Muscle of back (tissue), 11 donors: ENCODE measurements around the gene DOCK10. TPM values are rescaled to one million over a fixed set of nuclear protein-coding genes. Genes with fewer than 3 reads are reported as not detected.

Experiments used
- DNase-seq, 3 donors: peaks; one replicate each; pipeline versions ENCODE4 v3.0.0 to v3.0.0-alpha.2; 2013
- polyA plus RNA-seq, 10 donors: library from polyadenylated mRNA; unstranded; fragments of 120-200 nt; gene quantifications; one replicate each; pipeline ENCODE4 v1.2.1, GENCODE V29; 2013; ENCODE audit not compliant: insufficient read length in 10 of 10

The DOCK10 gene
- polyA plus RNA-seq, 10 donors: 13.7 to 22.8 (median 19.6) TPM

DNA sequence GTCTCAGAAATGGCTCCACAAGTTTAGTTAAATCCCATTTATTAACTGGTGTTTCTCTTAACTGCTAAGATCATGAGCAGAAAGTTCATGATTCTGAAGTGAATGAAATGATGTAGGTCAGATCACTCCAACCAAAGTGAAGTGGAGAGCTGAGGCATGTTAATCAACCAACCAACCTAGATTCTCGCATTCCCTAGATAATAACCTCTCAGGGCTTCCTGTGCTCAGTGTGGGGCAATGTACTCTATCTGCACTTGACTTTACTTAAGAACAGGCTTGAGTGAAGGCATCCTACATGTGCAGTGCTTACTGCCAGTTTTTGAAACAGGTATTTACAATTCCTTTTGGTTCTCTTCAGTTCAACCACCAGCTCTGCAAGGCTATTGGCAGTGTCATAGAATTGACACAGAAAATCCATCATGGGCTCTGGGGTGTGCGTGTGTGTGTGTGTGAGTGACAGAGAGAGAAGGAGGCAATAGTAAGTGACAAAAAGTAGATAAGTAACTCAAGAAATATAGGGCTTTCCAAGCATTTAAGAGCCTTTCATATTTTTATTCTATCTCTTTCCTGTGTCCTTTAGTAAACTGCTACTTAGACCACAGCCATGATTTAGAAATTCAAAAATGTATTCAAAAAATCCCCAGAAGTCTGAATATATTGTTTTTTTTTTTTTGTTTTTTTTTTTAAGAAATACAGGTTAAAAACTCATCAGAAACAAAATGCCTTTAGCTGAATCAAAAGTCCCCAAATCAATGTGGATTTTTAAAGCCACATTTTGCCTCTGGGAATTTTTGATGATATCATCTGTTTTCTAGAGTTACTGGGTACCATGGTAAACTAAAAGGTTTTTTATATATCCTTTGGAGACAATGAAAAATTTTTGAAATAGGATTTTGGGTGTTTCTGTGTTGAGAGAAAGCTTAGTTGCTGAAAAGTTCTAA, 28.6 kb downstream of the DOCK10 start:
- DNase-seq: no peak

DNA sequence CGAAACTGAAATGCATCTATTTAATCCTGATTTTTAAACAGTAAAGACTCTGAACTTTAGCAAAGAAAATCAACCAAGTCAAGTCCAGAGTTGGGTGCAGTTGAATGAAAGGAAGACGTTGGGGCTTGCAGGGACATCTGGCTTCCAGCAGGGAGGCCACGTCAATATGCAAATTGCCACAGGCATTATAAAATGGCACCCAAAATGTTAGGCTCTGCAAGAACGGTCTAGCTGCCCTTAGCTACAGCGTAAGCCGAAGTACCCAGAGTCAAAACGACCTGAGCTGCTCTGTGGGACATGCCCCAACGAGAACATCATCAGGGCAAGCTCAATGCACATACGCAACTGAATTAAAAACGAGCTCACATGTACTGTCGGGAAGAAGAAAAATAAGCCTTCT, 30.7 kb downstream of the DOCK10 start:
- DNase-seq: no peak

- peak in 1 of 3 donors; percentile 62 for DNase-seq
Observed at GRCh38 chr2:225010804-225011203, 31.5 kb downstream of the DOCK10 start.

DNA sequence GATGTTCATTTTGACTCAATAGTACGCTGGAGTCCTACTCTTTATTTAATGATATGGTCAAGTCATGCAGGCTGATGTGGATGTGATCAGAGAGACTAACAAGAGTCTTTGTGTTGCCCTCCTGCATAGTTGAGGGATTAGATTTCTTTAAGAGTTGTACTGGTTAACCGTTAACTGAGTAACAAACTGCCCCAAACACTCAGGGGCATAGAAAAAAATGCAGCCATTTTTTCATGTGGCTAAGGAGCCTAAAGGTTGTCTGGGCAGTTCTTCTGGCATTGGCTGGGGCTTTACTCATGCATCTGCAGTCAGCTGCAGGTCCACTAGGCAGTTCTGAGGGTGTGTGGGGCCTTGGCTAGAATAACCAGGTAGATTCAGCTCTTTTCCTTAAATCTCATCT, 32.5 kb downstream of the DOCK10 start:
- no peak for DNase-seq

DNA sequence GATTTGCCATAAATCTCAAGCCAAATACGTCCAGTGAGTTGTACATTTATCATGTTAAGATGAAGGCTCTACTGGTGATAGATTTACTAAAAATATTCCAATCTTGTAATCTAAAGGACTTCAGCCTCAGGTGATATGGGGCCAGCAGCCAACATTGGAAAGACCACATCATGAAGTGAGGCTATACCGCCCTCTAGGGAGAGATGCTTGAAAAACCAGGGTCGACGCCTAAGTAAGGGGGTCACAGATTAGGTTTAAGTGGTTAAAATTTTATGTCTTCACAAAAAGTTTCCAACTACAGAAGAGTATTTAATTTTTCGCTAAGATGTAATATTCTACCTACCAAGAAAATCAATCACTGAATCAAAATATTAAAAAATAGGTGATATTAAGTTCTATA, 33.3 kb downstream of the DOCK10 start:
- no peak for DNase-seq

DNA sequence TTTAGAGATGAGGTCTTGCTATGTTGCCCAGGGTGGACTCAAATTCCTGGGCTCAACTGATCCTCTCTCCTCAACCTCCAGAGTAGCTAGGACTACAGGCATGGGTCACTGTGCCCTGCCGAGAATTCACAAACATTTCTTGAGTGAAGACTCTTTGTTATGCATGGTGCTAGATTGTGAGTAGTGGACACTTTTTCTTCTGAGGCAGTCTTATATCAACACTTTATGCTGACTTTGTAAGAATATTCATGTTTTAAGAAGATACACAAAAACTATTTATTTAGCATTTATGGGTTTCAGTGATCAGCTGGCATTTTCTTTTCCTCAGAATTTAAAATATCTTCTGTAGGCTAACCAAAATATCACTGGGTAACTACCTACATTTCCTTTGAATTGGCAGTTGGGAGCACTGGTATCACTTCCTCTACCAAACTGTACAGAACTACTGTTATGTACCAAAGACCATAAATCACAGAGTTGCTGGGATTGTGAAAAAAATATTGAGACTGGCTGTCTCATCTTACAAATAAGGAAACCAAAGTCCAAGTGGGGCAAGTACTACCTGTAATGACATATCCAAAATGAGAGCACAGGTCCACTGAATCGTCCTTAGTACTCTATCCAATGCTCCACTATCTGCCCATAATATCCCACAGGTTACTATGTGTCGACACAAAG, 34.0 kb downstream of the DOCK10 start:
- no peak for DNase-seq

- DNase-seq: no peak
Observed at GRCh38 chr2:225006730-225007129, 35.5 kb downstream of the DOCK10 start.

- DNase-seq: peak in 1 of 3 donors; percentile 33
Observed at GRCh38 chr2:225004597-225004996, 37.7 kb downstream of the DOCK10 start.

DNA sequence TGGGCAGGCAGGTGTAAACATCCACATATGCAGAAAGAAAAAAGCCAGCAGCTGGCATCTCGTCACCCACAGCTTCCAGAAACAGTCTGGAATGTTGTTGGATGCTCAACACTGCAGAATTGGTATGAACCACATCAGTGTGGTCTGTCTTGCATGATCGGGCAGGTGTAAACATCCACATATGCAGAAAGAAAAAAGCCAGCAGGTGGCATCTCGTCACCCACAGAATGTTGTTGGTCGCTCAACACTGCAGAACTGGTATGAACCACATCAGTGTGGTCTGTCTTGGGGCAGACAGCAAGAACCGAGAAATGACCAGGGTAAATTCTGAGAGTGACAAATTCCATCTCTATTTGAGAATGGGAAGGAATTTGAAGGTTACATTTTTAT, 39.6 kb downstream of the DOCK10 start:
- DNase-seq: no peak

- DNase-seq: peak; percentile 57 to 75 (median 63)
Observed at GRCh38 chr2:225002039-225002655, 40.1 kb downstream of the DOCK10 start.

DNA sequence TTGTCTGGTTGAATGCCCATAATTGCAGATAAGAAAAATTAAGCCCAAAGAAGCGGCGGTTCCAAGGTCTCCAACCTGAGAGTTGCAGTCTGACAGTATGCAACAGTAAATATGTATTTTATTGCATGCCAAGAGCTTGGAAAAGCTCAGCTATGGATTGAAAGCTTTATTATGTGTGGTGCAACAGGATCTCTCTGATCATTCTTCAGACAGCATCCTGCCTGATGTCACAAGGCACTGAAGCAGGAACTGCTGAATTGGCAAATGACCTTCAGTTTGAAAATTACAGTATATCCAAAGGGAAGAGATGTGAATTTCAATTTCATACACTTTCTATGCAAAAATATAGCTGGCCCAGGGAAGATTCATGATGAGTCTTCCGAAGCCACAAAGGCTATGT, 42.5 kb downstream of the DOCK10 start:
- peak in 1 of 3 donors; percentile 51 for DNase-seq

DNA sequence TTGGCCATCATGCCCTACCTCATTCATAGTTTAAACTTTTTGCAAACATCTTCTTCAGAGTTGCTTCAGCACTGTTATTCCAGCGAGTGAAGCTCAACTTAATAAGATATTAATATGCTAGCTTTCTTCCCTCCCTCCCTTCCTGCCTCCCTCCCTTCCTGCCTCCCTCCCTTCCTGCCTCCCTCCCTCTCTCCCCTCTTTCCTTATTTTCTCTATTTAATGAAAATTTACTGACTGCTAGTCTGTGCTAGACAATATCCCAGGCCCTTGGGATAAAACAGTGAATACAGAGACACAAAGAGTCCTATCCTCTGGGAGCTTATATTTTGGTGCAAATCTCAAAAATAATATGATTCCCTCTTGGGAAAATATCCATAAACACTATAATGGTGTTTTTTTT, 42.9 kb downstream of the DOCK10 start:
- DNase-seq: peak in 1 of 3 donors; percentile 22

- DNase-seq: peak; percentile 27 to 46 (median 41)
Observed at GRCh38 chr2:224997802-224998201, 44.5 kb downstream of the DOCK10 start.

- no peak for DNase-seq
Observed at GRCh38 chr2:224995419-224995818, 46.8 kb downstream of the DOCK10 start.

DNA sequence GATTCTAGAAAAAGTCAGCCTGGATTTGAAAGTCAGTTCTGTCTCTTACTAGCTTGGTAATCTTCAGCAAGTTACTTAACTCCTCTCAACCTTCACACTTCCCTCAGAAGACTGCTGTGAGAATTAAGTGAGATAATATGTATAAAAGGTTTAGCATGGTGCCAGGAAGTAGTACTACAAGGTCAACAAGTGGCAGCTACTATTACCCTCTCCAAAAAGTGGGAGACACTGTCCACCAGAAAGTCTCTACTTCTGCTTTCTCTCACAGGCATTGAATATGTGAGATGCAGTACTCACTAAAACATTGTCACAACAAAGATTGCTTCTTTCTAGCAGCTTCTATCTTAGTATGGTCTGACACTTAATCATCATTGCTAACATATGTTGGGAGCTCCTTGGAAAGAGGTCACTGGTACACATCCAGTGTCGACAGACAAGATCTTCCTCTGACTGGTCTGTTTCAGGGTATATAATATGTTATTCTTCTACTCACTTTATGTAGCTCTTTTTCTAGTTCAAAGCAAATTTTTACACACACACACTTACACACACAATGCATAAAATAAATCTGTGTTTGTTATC, 47.9 kb downstream of the DOCK10 start:
- DNase-seq: no peak

DNA sequence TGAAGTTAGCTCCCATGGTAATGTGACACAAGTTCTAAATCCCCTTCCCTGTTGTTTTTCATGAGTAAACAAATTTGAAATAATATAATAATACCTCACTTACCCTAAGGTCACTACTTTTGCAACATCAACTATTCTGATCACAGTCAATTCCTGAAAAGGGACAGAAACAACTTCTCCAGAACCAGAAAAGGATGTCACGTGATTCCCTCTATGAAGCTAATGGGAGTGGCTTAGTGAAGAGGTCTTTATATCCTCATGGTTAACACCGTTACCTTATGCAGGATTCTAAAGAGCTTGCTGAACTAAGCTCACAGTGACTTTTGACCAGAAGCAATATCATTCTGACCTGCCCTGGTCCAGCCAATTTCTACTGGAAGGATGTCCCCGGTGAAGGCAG, 51.6 kb downstream of the DOCK10 start:
- DNase-seq: no peak

- DNase-seq: no peak
Observed at GRCh38 chr2:224987733-224988132, 54.5 kb downstream of the DOCK10 start.

DNA sequence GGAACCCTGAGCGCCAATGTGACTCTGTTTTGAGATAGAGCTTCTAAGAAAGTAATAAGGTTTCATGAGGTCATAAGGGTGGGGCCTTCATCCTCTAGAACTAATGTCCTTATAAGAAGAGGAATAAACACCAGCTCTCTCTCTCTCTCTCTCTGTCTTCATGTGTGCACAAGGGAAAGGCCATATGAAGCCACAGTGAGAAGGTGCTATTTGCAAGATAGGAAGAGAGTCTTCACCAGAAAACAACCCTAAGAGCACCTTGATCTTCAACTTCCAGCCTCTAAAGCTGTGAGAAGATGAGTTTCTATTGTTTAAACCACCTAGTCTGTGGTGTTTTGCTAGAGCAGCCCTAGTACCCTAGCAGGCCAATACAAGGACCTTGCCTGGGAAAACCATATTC, 55.8 kb downstream of the DOCK10 start:
- DNase-seq: no peak

GRCh38 chr2:224984637-224985036, 57.6 kb downstream of the DOCK10 start:
- no peak for DNase-seq

- DNase-seq: peak; percentile 58 to 91 (median 70)
Observed at GRCh38 chr2:224983712-224984554, 58.3 kb downstream of the DOCK10 start.
